ENCODE results near the gene S100Z.

GRCh38 chr5:76818844-76819831, 30.7 kb upstream of the S100Z start, which contains the start of gene F2RL1:
- TF ChIP-seq POLR2A (IDR thresholded peaks at IDR 0.05) (no peak), CTCF (IDR thresholded peaks at IDR 0.05) (no peak)
